GM12891 (cell line): Measurements from ENCODE around the gene MAN1A2.
"Not testable (repeated sequence)": the region's sequence is repeated elsewhere in the genome, so short reads cannot be mapped to it uniquely, and the experiment has no call there.

Source experiments
- DNase-seq: peaks from one replicate; pipeline ENCODE4 v3.0.0; 2011; ENCODE audit warnings: low spot score; ENCODE audit not compliant: insufficient read length
- FAIRE-seq: peaks from 2 replicates; lab custom pipeline; 2011; peaks lifted over from hg19 to GRCh38; lab: Jason Lieb, UNC
- PAX5 ChIP-seq: IDR thresholded peaks from 2 replicates; pipeline ENCODE4 v1.6.1; 2011; ENCODE audit warnings: low read length, moderate library complexity, mild to moderate bottlenecking; ENCODE audit not compliant: insufficient read depth, severe bottlenecking
- POLR2A ChIP-seq: IDR thresholded peaks from 2 replicates; pipeline ENCODE4 v1.6.1; 2011; ENCODE audit warnings: low read depth, low read length, control low read depth
- POLR2AphosphoS5 ChIP-seq: IDR thresholded peaks from 2 replicates; pipeline ENCODE4 v1.6.1; 2011; ENCODE audit warnings: low read depth, low read length, control low read depth
- POU2F2 ChIP-seq: IDR thresholded peaks from 2 replicates; pipeline ENCODE4 v1.6.1; 2011; ENCODE audit warnings: low read depth, mild to moderate bottlenecking, control low read depth, low read length, moderate library complexity
- SPI1 ChIP-seq: IDR thresholded peaks from 2 replicates; pipeline ENCODE4 v1.6.1; 2011; ENCODE audit warnings: low read depth, low read length, control low read depth
- TAF1 ChIP-seq: IDR thresholded peaks from 2 replicates; pipeline ENCODE4 v1.6.1; 2011; ENCODE audit warnings: low read depth, low read length, control low read depth

The MAN1A2 gene

DNA sequence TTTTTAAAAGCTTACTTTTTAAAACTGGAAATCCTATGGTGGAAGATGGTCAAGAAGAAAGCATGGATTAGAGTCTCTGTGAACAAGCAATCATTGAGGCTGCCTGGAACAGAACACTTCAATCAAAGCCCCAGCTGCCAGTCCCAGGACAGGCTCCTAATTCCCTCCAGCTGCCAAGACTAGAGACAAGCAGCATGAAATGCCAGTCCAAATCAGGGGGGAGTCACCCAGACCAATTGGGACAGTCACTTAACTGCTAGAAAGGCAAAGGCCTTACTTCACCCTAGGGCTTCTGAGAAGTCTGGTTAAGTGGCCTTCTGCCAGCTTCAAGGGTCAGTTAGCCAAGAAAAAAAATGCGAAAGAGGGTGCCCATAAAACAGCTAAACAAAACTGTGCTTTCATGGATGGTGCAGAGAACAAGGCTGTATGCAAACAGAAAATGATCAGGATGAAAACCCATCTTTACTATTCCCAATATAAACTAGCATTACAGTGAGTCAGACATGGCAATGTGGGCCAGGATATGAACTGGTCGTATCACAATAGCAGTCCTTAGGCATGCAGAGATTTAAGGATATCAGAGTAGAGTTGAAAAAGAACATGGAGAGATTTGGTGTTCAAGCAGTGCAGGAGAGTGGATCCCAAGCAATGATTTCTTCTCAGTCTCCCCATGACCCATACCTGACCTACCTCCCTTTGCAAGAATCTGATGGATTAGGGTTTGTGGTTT is 31.0 kb upstream of the MAN1A2 start:
- FAIRE-seq = no peak
- no peak for TF ChIP-seq SPI1
- TF ChIP-seq TAF1 = no peak
- TF ChIP-seq POLR2AphosphoS5 = no peak
- no peak for TF ChIP-seq PAX5
- TF ChIP-seq POLR2A = no peak
- no peak for TF ChIP-seq POU2F2
- no peak for DNase-seq

DNA sequence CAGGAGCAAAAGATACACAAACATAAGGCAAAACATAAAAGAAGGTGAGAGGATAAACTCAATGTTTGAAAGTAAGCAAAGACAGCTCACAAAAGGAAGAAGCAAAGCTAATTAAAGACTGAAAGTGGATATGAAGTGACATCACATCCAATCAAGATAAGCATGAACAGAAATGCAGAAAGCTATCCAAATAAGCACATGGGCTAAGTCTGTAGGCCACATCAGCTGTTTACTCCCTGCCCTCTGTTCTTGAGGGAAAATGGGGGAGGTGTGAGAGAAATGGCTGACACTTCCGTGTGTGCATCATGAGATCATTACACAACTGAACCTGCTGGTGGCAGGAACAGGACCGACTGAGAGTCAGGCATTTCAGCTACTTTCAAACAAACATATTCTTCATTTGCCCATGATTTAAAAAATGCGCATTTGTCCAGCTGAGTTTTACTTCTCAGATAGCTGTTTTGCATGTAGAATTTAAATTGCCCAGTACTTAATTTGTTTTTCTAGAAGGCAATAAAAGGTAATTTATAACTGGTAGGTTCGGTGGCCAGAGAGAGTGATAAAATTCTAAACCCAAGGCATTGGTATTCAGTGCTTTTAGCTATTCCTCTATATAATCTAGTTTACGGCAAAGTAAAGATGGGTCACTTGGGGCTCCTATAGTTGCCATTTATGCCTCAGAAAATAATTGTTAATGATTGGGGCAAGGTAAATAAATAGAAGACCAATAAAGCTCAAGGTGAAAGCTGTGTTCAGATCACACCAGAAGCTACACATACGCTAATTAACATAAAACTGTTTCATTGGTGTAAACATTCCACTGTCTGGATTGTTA is 27.2 kb upstream of the MAN1A2 start:
- FAIRE-seq (no peak), DNase-seq (no peak)
- TF ChIP-seq PAX5 (no peak), POU2F2 (no peak), SPI1 (no peak), POLR2A (no peak), TAF1 (no peak), POLR2AphosphoS5 (no peak)

DNA sequence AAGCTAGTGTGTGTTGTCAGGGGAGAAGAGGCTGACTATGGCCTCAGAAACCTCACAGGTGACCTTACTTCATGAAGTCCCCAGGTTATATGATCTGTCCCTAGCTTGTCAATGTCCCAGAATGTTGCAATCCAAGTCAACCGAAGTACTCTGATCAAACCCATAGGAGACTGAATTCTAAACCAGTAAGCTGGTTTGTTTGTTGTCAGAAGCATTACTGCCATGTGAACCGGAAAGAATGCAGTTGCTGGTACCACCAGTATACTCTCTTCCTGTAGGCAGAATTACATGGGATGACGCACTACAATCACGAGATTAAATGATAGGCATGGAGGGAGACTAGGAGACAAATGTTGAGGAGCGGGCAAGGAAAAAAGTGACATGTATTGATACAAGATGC is 26.1 kb upstream of the MAN1A2 start:
- no peak for FAIRE-seq
- no peak for DNase-seq
- TF ChIP-seq POLR2AphosphoS5 (no peak), TAF1 (no peak), PAX5 (no peak), SPI1 (no peak), POU2F2 (no peak), POLR2A (no peak)

DNA sequence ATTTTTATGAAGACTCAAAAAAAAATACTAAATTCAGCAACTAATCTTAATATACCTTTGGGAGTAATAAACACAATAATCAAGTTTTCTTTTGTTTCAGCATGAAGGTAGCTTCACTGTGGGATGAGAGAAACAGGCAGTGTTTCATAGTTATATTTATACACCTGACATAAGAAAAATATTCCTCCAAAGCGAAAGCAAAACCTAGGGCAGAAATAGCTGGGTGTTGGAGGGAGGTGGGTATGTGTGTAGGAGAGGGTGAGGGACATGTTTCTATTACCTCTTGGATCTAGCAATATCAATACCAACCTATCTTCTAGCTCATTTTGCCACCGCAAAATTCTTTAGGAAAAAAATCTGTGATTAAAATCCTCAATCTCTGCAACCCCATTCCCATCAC is 24.9 kb upstream of the MAN1A2 start:
- FAIRE-seq (no peak), DNase-seq (no peak)
- TF ChIP-seq TAF1 (no peak), POLR2AphosphoS5 (no peak), POLR2A (no peak), SPI1 (no peak), PAX5 (no peak), POU2F2 (no peak)

DNA sequence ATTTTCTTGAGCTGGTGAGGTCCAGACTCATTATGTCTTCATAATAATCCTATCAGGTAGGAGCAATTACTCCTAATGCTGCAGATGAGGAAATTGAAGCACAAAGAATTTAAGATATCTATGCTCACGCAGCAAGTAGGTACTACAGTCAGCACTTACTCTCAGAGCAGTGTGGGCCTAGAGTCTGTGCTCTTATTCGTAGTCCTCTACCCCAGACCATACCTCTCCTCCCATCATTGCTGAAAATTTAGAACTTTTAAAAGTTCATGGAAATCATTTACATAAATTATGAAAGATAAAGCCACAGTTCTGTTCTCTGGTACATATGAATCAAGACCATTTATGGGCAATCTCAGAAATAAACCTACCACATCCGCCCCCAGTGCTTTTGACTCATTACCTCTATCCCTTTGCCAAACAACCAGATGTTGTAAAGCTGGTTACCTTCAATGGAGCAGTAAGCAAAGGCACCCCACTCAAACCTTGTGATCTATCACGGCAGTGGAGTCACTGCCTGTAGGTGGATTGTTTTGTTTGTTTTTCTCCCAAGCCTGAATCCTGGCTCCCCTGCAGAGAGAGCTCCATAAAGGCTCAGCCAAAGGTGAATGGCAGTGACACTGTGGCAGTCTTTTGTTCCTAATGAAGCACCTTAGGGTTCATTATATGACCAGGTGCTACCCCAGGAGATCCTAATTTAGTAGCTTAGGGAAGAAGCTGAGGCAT is 20.9 kb upstream of the MAN1A2 start:
- TF ChIP-seq TAF1 (no peak), POLR2AphosphoS5 (no peak), POLR2A (no peak), POU2F2 (no peak), SPI1 (no peak), PAX5 (no peak)
- DNase-seq (no peak), FAIRE-seq (no peak)

DNA sequence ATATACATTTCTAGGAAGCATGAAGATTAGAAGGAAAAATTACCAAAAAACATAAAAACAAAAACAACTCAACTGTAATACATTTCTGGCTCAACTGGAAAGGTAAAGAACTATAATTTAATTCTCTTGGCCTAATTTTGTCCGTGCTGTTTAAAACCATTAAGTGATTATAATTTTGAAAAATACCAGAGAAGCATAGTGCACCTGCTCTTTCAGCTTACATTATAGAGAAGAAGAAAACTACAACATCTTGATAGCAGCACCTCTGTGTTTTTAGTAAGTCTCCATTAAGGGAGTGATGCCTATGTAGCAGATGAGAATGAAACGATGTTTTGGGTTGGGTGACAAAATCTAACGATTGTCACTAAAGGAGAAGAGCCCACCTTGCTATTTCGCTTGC is 19.3 kb upstream of the MAN1A2 start:
- FAIRE-seq (no peak), DNase-seq (no peak)
- TF ChIP-seq TAF1 (no peak), POLR2A (no peak), PAX5 (no peak), POU2F2 (no peak), SPI1 (no peak), POLR2AphosphoS5 (no peak)

DNA sequence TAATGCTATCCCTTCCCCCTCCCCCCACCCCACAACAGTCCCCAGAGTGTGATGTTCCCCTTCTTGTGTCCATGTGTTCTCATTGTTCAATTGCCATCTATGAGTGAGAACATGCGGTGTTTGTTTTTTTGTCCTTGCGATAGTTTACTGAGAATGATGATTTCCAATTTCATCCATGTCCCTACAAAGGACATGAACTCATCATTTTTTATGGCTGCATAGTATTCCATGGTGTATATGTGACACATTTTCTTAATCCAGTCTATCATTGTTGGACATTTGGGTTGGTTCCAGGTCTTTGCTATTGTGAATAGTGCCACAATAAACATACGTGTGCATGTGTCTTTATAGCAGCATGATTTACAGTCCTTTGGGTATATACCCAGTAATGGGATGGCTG is 14.6 kb upstream of the MAN1A2 start:
- DNase-seq, FAIRE-seq: not testable (repeated sequence)

DNA sequence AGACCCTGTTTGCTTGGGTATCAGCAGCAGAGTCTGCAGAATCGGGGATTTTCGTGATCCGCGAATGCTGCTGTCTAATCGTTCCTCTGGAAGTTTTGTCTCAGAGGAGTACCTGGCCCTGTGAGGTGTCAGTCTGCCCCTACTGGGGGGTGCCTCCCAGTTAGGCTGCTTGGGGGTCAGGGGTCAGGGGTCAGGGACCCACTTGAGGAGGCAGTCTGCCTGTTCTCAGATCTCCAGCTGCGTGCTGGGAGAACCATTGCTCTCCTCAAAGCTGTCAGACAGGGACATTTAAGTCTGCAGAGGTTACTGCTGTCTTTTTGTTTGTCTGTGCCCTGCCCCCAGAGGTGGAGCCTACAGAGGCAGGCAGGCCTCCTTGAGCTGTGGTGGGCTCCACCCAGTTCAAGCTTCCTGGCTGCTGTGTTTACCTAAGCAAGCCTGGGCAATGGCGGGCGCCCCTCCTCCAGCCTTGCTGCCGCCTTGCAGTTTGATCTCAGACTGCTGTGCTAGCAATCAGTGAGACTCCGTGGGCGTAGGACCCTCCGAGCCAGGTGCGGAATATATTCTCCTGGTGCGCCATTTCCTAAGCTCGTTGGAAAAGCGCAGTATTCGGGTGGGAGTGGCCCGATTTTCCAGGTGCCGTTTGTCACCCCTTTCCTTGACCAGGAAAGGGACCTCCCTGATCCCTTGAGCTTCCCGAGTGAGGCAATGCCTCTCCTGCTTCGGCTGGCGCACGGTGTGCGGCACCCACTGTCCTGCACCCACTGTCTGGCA is 9.2 kb upstream of the MAN1A2 start:
- FAIRE-seq, DNase-seq: not testable (repeated sequence)

DNA sequence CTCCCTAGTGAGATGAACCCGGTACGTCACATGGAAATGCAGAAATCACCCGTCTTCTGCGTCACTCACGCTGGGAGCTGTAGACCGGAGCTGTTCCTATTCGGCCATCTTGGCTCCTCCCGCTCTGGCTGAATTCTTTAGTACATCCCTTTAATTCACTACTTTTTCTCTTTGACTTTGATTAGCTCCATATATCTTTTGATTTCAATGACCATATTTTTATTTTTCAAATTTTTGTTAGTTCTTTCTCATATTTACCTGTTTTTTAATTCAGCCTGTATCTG is 8.7 kb upstream of the MAN1A2 start:
- FAIRE-seq, DNase-seq: not testable (repeated sequence)
